Islet of Langerhans (tissue), 1 donor: ENCODE data around the gene NFKBIB.
A peak's percentile ranks its signal among the peaks of the same experiment; 100 is the strongest.
"Not testable (repeated sequence)": the region's sequence is repeated elsewhere in the genome, so short reads cannot be mapped to it uniquely, and the experiment has no call there.

Experiments used
- FAIRE-seq: peaks from one replicate; lab custom pipeline; 2011; peaks lifted over from hg19 to GRCh38; lab: Jason Lieb, UNC

Gene NFKBIB

GRCh38 chr19:38899447-38900201, at the start of gene NFKBIB, which contains the start of gene SIRT2:
Gene NFKBIB (plus strand): TSS chr19:38899969. CDS start chr19:38900033, 64 bp downstream.
Gene SIRT2 (minus strand): TSS chr19:38899618. CDS start chr19:38899521, 97 bp downstream.
- peak; percentile 96 for FAIRE-seq

- peak; percentile 99 for FAIRE-seq
Measured at GRCh38 chr19:38850436-38850975, 49.3 kb upstream of the NFKBIB start.

- FAIRE-seq, result no peak
Measured at GRCh38 chr19:38850976-38851621, 48.7 kb upstream of the NFKBIB start.

GRCh38 chr19:38851622-38852230, 48.0 kb upstream of the NFKBIB start:
- FAIRE-seq, result no peak

GRCh38 chr19:38852231-38853044, 47.3 kb upstream of the NFKBIB start:
- FAIRE-seq, result no peak

GRCh38 chr19:38853214-38853613, 46.6 kb upstream of the NFKBIB start:
- no peak for FAIRE-seq

GRCh38 chr19:38854961-38855360, 44.8 kb upstream of the NFKBIB start:
- FAIRE-seq, result not testable (repeated sequence)

- not testable (repeated sequence) for FAIRE-seq
Measured at GRCh38 chr19:38855751-38856150, 44.0 kb upstream of the NFKBIB start.

- FAIRE-seq, result no peak
Measured at GRCh38 chr19:38856813-38857212, 43.0 kb upstream of the NFKBIB start.

- FAIRE-seq, result not testable (repeated sequence)
Measured at GRCh38 chr19:38859631-38860204, 40.1 kb upstream of the NFKBIB start.

GRCh38 chr19:38861368-38861767, 38.4 kb upstream of the NFKBIB start:
- FAIRE-seq, result no peak

GRCh38 chr19:38862321-38863059, 37.3 kb upstream of the NFKBIB start:
- FAIRE-seq, result no peak

- FAIRE-seq, result no peak
Measured at GRCh38 chr19:38867171-38867780, 32.5 kb upstream of the NFKBIB start.

- FAIRE-seq, result no peak
Measured at GRCh38 chr19:38868551-38868950, 31.2 kb upstream of the NFKBIB start.

GRCh38 chr19:38869160-38869835, 30.5 kb upstream of the NFKBIB start:
- FAIRE-seq, result no peak

GRCh38 chr19:38869836-38870607, 29.7 kb upstream of the NFKBIB start:
- FAIRE-seq, result no peak

GRCh38 chr19:38870612-38871011, 29.2 kb upstream of the NFKBIB start:
- no peak for FAIRE-seq

GRCh38 chr19:38873400-38873799, 26.4 kb upstream of the NFKBIB start:
- FAIRE-seq, result not testable (repeated sequence)
